C4-2B (cell line): Measurements from ENCODE around the gene HTR4.
A peak's percentile ranks its signal among the peaks of the same experiment; 100 is the strongest.
"Not testable (repeated sequence)": the region's sequence is repeated elsewhere in the genome, so short reads cannot be mapped to it uniquely, and the experiment has no call there.

Experiments used
- H3K27ac ChIP-seq: fragments of 450-650 bp; 2 replicates; pipeline ENCODE4 v1.5.1; 2017
- CTCF ChIP-seq: fragments of 450-650 bp; conservative IDR thresholded peaks from 2 replicates; pipeline ENCODE4 v1.5.1; 2017; ENCODE audit warnings: mild to moderate bottlenecking
- ZFX ChIP-seq: fragments of 450-650 bp; IDR thresholded peaks from 2 replicates; pipeline ENCODE4 v1.6.1; 2017

HTR4 gene

GRCh38 chr5:148540647-148541046 is 113.7 kb downstream of the HTR4 start:
- TF ChIP-seq ZFX (no peak), CTCF (no peak)
- H3K27ac ChIP-seq = no peak overlapping the region

DNA sequence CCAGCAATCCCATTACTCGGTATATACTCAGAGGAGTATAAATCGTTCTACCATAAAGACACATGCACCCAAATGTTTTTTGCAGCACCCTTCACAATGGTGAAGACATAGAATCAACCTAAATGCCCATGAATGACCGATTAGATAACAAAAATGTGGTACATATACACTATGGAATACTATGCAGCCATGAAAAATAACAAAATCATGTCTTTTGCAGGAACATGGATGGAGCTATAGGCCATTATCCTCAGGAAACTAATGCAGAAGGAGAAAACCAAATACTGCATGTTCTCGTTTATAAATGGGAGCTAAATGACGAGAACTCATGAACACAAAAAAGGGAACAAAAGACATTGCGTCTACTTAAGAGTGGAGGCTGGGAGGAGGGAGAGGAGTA is 114.5 kb downstream of the HTR4 start:
- no peak overlapping the region for H3K27ac ChIP-seq
- TF ChIP-seq CTCF (no peak), ZFX (no peak)

DNA sequence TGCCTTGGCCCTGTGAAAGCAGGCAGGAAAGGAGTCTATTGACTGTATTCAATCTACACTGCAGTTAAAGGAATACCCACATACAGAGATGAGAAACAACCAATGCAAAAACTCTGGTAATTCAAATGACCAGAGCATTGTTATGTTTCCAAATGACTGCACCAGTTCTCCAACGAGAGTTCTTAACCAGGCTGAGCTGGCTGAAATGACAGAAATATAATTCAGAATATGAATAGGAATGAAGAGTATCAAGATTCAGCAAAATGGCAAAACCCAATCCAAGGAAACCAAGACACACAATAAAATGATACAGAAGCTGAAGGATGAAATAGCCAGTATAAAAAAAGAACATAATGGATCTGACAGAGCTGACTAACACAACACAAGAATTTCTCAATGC is 119.1 kb downstream of the HTR4 start:
- no peak overlapping the region for H3K27ac ChIP-seq
- TF ChIP-seq ZFX (no peak), CTCF (no peak)

- no peak for TF ChIP-seq CTCF
- TF ChIP-seq ZFX = no peak
- no peak overlapping the region for H3K27ac ChIP-seq
Measured at GRCh38 chr5:148532969-148533670, 121.2 kb downstream of the HTR4 start.

DNA sequence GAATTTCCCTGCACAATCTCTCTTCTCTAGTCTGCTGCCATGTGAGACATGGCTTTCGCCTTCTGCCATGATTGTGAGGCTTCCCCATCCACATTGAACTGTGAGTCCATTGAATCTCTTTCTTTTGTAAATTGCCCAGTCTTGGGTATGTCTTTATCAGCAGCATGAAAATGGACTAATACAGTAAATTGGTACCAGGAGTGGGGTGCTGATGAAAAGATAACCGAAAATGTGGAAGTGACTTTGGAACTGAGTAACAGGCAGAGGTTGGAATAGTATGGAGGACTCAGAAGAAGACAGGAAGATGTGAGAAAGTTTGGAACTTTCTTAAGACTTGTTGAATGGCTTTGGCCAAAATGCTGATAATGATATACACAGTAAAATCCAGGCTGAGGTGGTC is 124.9 kb downstream of the HTR4 start:
- not testable (repeated sequence) for H3K27ac ChIP-seq

DNA sequence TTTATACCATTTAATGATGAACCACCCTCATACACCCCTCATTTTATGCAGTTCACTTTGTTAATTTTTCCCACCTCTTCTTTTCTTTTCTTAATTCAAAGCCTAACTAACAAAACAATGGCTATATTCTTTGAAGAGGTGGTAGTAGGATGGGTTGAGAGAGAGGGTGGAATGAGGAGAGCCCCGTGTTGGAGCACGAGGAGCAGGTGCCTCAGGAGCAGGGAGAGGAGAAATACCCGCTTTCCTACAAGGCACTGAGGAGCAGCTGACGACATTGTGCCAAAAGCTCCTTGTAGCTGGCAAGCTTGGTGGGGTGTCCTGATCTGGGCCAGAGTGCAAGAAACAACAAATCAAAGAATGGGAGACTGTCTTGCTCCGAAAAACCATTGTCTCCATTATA is 129.6 kb downstream of the HTR4 start:
- no peak overlapping the region for H3K27ac ChIP-seq
- TF ChIP-seq CTCF (no peak), ZFX (no peak)

GRCh38 chr5:148523139-148523538 is 131.2 kb downstream of the HTR4 start:
- no peak overlapping the region for H3K27ac ChIP-seq
- TF ChIP-seq CTCF = peak; percentile 19
- TF ChIP-seq ZFX = no peak

- TF ChIP-seq CTCF (no peak), ZFX (no peak)
- H3K27ac ChIP-seq = no peak overlapping the region
Measured at GRCh38 chr5:148515460-148515859, 138.9 kb downstream of the HTR4 start.
